IMR-90 (cell line): ENCODE results near the gene PHACTR2.

ENCODE experiments used
- CHD1 ChIP-seq: IDR thresholded peaks from 2 replicates; pipeline ENCODE4 v1.6.1; 2012; ENCODE audit warnings: low read depth, low read length, improper control_type of control experiment
- POLR2A ChIP-seq: IDR thresholded peaks from 2 replicates; pipeline ENCODE4 v1.6.1; 2012; ENCODE audit warnings: mild to moderate bottlenecking, low read depth, low read length

DNA sequence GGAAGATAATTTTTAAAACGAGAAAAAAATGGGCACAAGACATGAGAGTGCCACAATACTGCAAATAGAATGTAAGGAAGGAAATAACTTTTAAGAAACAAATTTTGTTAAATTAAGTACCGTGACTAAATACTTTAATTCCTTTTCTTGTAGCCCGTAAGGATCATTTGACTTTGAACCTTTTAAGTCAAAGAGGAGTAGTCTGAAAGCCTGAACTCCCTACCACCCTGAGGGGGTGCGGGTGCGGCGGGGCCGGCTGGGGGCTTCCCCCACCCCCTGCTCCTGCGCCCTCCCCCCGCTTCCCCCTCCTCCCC, 231 bp upstream of the PHACTR2 start:
- no peak for TF ChIP-seq CHD1
- TF ChIP-seq POLR2A: no peak
